ENCODE results near the gene ERBB4.

- TF ChIP-seq GATA2 (IDR thresholded peaks at IDR 0.05; ENCODE audit: low read depth, low read length) (no peak), GATA3 (IDR thresholded peaks at IDR 0.05; ENCODE audit: low read depth, low read length) (no peak)
These were observed 1208.7 kb downstream of the ERBB4 start for GRCh38 chr2:211329882-211330281.

Data from SH-SY5Y (cell line).